Naive thymus-derived CD8-positive, alpha-beta T cell (primary cell): ENCODE measurements around the gene NHLRC4. TPM values are rescaled to one million over a fixed set of nuclear protein-coding genes. Genes with fewer than 3 reads are reported as not detected.

Experiments
- ATAC-seq, 2 donors: fragments of 150-1000 bp; cut with Tn5 transposase in 1 of 2; sonication (Bioruptor Pico), chemical (Tn5 transposase) in 1 of 2; 1 replicate in 1 of 2; 2 replicates in 1 of 2; pipeline ENCODE4 v1.10.0; 2021; ENCODE audit warnings: mild to moderate bottlenecking in 2 of 2, moderate library complexity in 2 of 2
- POLR2A ChIA-PET: fragments of 350-600 bp; sonication (Branson Sonifier 250); formaldehyde crosslinking; loops from one replicate; lab custom pipeline; 2021; ENCODE audit warnings: antibody characterized with exemption; lab: Charles Lee
- DNase-seq, 10 donors: peaks; one replicate each; pipeline versions ENCODE4 v3.0.0 to v3.0.0-alpha.2; 2020 to 2022
- H3K27ac Mint-ChIP-seq, 10 donors: one replicate each; pipeline ENCODE4 v1.8.0; 2020 to 2022; ENCODE audit warnings: mild to moderate bottlenecking in 10 of 10, mixed read lengths in 10 of 10, moderate library complexity in 4 of 10, inconsistent platforms in 1 of 10
- H3K27me3 Mint-ChIP-seq, 5 donors: one replicate each; pipeline ENCODE4 v1.8.0; 2021 to 2022; ENCODE audit warnings: mixed read lengths in 5 of 5
- H3K36me3 Mint-ChIP-seq, 3 donors: one replicate each; pipeline ENCODE4 v1.8.0; 2020 to 2022; ENCODE audit warnings: mixed read lengths in 3 of 3, mild to moderate bottlenecking in 2 of 3, inconsistent platforms in 1 of 3
- H3K4me1 Mint-ChIP-seq, 4 donors: one replicate each; pipeline ENCODE4 v1.8.0; 2021 to 2022; ENCODE audit warnings: mixed read lengths in 4 of 4
- H3K4me3 Mint-ChIP-seq, 10 donors: one replicate each; pipeline ENCODE4 v1.8.0; 2020 to 2022; ENCODE audit warnings: mild to moderate bottlenecking in 10 of 10, mixed read lengths in 10 of 10, moderate library complexity in 6 of 10, inconsistent platforms in 1 of 10
- H3K9me3 Mint-ChIP-seq, 9 donors: one replicate each; pipeline ENCODE4 v1.8.0; 2020 to 2022; ENCODE audit warnings: mixed read lengths in 9 of 9, mild to moderate bottlenecking in 3 of 9, inconsistent platforms in 1 of 9, moderate library complexity in 1 of 9
- polyA plus RNA-seq, 3 donors: library from polyadenylated mRNA; unstranded; fragments of 300-500 nt; fragmentation: Illumina TruSeq; gene quantifications; one replicate each; pipeline ENCODE4 v1.2.3, GENCODE V29; 2021
- total RNA-seq, 8 experiments: library from RNA in 2 of 8; stranded (reverse) in 2 of 8; gene quantifications; one replicate each; pipeline ENCODE4 v1.2.3 and lab custom pipeline; 2021 to 2026

NHLRC4 gene
- total and polyA plus RNA-seq, 5 experiments from 2014 or later = 1.5 to 5.3 (median 3.3) TPM

GRCh38 chr16:559021-559380, 7.8 kb upstream of the NHLRC4 start:
- no peak for ATAC-seq
- H3K36me3 Mint-ChIP-seq = peaks cover 0 to 3% (median 0%) of the 10 kb centered on the region in 3 donors
- peak overlapping the region in 1 of 10 donors; percentile 73 for H3K4me3 Mint-ChIP-seq
- H3K27me3 Mint-ChIP-seq = peaks cover 0 to 9% (median 5%) of the 10 kb centered on the region in 5 donors
- no peaks in the 10 kb centered on the region for H3K9me3 Mint-ChIP-seq
- POLR2A ChIA-PET = interaction anchor here (1.1 kb wide), 1 partner anchor 12 kb away, joined by 4 read pairs; no protein-coding TSS in a partner anchor
- no peak overlapping the region for H3K27ac Mint-ChIP-seq
- no peaks in the 10 kb centered on the region for H3K4me1 Mint-ChIP-seq
- DNase-seq = no peak

DNA sequence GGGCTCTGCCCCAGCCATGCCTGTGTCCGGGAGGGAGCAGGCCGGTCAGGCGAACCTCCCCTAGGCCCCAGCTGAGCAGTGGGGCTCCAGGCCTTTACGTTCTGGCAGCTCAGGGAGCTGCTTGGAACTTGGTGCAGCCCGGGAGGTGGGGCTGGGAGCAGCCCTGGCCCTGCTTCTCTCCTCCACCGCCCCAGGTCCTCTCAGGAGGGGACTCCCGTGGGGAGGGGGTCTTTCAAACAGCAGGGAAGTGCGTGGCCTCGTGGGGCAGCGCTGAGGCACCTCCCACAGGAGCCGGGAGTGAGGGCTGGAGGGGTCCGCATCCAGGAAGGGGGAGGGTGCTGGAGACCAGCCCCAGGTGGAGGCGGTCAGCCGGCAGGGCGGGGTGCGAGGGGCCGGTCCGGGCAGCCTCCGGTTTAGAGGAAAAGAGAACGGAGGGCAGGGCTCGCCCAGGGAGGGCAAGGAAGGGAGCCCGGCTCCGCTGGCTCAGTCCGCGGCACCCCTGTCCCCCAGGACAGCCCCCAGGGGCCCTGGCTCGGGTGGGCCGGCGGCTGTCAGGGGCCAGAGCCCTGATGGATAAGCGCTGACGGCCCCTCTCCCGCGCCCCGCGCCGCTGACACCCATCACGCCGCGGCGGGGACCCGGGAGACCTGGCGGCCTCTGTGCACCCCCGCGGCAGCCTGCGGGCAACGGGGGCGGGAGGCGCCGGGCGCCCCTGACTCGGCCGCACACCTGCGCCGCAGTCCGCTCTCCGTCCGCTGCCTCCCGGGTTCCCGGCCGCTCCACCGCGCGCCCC, 7.2 kb upstream of the NHLRC4 start:
- POLR2A ChIA-PET = interaction anchor here (1.1 kb wide), 1 partner anchor 11 kb away, joined by 4 read pairs; no protein-coding TSS in a partner anchor
- DNase-seq (no peak), ATAC-seq (no peak)
- Mint-ChIP-seq H3K27me3 (peaks cover 0 to 9% (median 5%) of the 10 kb centered on the region in 5 donors), H3K4me3 (peak overlapping the region in 2 of 10 donors; percentile 10 to 73), H3K27ac (no peak overlapping the region), H3K9me3 (no peaks in the 10 kb centered on the region), H3K36me3 (no peaks in the 10 kb centered on the region), H3K4me1 (no peaks in the 10 kb centered on the region)

- no peaks in the 10 kb centered on the region for H3K4me1 Mint-ChIP-seq
- ATAC-seq (peak in 1 of 2 donors; percentile 16), DNase-seq (no peak)
- POLR2A ChIA-PET = no interaction called here
- peaks cover 0 to 9% (median 5%) of the 10 kb centered on the region in 5 donors for H3K27me3 Mint-ChIP-seq
- no peaks in the 10 kb centered on the region for H3K9me3 Mint-ChIP-seq
- no peaks in the 10 kb centered on the region for H3K36me3 Mint-ChIP-seq
- no peak within 1 kb of the TSS for H3K27ac Mint-ChIP-seq
- H3K4me3 Mint-ChIP-seq = peak within 1 kb of the TSS in 2 of 10 donors; percentile 10 to 73
Measured at GRCh38 chr16:560204-560700, 6.6 kb upstream of the NHLRC4 start, which contains the start of gene PRR35. Gene PRR35, plus strand, starts transcription at chr16:560394. Its CDS starts 2,901 bp downstream, at chr16:563295.

DNA sequence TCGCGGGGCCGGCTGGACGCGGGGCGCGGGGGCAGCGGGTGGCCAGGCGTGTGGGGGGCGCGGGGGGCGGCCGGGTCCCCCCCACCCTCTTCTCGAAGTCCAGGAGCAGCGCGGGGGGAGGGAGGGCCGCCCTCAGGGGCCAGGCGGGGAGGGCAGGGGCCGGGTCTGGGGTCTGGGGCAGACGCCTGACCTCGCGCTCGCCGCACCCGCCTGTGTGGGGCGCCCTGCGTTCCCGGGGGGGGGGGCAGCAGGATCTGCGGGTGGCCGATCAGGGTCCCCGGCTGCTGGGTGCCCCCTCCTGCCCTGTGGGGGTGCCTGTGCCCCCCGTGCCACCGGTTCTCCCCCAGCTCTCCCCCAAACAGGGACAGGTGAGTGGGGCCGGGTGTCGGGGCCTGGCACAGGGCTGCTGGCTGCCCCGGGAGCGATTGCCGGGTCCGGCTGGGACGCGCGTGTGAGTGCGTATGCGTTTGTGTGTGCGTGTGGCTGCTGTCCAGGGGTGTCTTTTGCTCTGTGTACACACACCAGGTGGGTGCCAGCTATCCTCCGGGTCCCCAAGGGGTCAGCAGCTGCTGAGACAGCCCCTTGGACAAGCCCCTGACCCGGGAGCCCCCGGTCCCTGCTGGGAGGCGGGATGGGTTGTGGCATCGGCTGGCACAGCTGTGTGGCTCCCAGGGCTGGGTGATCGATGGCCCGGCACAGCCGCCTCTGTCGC, 5.9 kb upstream of the NHLRC4 start:
- H3K9me3 Mint-ChIP-seq = no peaks in the 10 kb centered on the region
- no peaks in the 10 kb centered on the region for H3K36me3 Mint-ChIP-seq
- no peaks in the 10 kb centered on the region for H3K4me1 Mint-ChIP-seq
- no peak overlapping the region for H3K4me3 Mint-ChIP-seq
- no peak overlapping the region for H3K27ac Mint-ChIP-seq
- DNase-seq (no peak), ATAC-seq (no peak)
- peaks cover 0 to 9% (median 5%) of the 10 kb centered on the region in 5 donors for H3K27me3 Mint-ChIP-seq
- POLR2A ChIA-PET = no interaction called here

GRCh38 chr16:561413-561794, 5.4 kb upstream of the NHLRC4 start:
- Mint-ChIP-seq H3K9me3 (no peaks in the 10 kb centered on the region), H3K4me1 (peaks cover 0 to 1% (median under 1%) of the 10 kb centered on the region in 4 donors)
- POLR2A ChIA-PET = no interaction called here

GRCh38 chr16:561957-562938, 4.6 kb upstream of the NHLRC4 start:
- H3K4me1 Mint-ChIP-seq = peaks cover 6 to 10% (median 9%) of the 10 kb centered on the region in 4 donors
- H3K27ac Mint-ChIP-seq = peak overlapping the region in 3 of 10 donors; percentile 17 to 60 (median 58)
- ATAC-seq = no peak
- H3K27me3 Mint-ChIP-seq = peaks cover 0 to 9% (median 5%) of the 10 kb centered on the region in 5 donors
- POLR2A ChIA-PET = no interaction called here
- H3K36me3 Mint-ChIP-seq = no peaks in the 10 kb centered on the region
- peak overlapping the region in 1 of 10 donors; percentile 39 for H3K4me3 Mint-ChIP-seq
- no peak for DNase-seq
- no peaks in the 10 kb centered on the region for H3K9me3 Mint-ChIP-seq

More at GRCh38 chr16:561413-561794, 5.4 kb upstream of the NHLRC4 start:
- no peak for ATAC-seq
- Mint-ChIP-seq H3K36me3 (no peaks in the 10 kb centered on the region), H3K27ac (no peak overlapping the region), H3K4me3 (no peak overlapping the region), H3K27me3 (peaks cover 0 to 9% (median 5%) of the 10 kb centered on the region in 5 donors)
- DNase-seq = no peak

- H3K4me1 Mint-ChIP-seq = peaks cover 6 to 13% (median 10%) of the 10 kb centered on the region in 4 donors
- H3K4me3 Mint-ChIP-seq = no peak overlapping the region
- no peaks in the 10 kb centered on the region for H3K36me3 Mint-ChIP-seq
- H3K27me3 Mint-ChIP-seq = peaks cover 0 to 9% (median 5%) of the 10 kb centered on the region in 5 donors
- DNase-seq (no peak), ATAC-seq (no peak)
- H3K27ac Mint-ChIP-seq = no peak overlapping the region
- POLR2A ChIA-PET = no interaction called here
- no peaks in the 10 kb centered on the region for H3K9me3 Mint-ChIP-seq
Measured at GRCh38 chr16:563072-563644, 3.6 kb upstream of the NHLRC4 start.

DNA sequence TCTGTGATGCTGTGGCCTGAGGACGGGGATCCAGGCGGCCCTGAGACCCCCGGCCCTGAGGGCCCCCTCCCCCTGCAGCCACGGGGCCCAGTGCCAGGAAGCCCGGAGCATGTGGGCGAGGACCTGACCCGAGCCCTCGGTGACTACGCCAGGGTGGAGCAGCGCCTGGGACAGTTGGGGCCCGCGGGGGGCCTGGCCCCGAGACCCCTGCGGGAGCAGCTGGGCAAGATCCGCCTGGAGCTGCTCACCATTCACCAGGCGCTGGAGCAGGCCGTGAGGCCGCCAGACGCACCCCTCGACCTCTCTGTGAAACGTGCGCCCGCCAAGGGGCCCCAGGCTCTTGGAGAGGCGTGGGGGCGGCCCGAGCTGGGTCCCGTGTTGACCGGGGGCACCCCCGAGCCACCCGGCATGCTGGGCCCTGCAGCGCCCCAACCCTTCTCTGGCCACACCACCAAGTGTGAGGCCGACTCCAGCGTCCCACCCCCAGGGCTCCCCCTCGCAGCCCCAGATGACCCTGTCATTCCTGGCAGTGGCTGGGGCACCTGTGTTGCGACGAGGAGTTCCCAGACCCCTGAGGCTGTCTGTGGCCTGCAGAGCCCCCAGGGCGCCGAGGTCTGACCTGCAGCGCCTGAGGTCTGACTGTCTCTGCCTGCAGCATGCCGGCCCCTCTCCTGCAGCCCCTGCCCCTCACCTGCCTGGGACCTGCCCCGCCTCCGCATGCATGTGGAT, 2.0 kb upstream of the NHLRC4 start:
- DNase-seq (no peak), ATAC-seq (no peak)
- no peak overlapping the region for H3K27ac Mint-ChIP-seq
- H3K27me3 Mint-ChIP-seq = peaks cover 0 to 2% (median 0%) of the 10 kb centered on the region in 5 donors
- no peaks in the 10 kb centered on the region for H3K36me3 Mint-ChIP-seq
- peaks cover 7 to 20% (median 18%) of the 10 kb centered on the region in 4 donors for H3K4me1 Mint-ChIP-seq
- H3K9me3 Mint-ChIP-seq = peaks cover 0 to 2% (median 0%) of the 10 kb centered on the region in 9 donors
- H3K4me3 Mint-ChIP-seq = no peak overlapping the region
- POLR2A ChIA-PET = no interaction called here

- H3K4me1 Mint-ChIP-seq = peaks cover 9 to 23% (median 21%) of the 10 kb centered on the region in 4 donors
- H3K36me3 Mint-ChIP-seq = no peaks in the 10 kb centered on the region
- H3K9me3 Mint-ChIP-seq = peaks cover 0 to 2% (median 0%) of the 10 kb centered on the region in 9 donors
- peak overlapping the region in 1 of 10 donors; percentile 66 for H3K27ac Mint-ChIP-seq
- H3K4me3 Mint-ChIP-seq = peak overlapping the region in 1 of 10 donors; percentile 72
- POLR2A ChIA-PET = interaction anchor here (0.5 to 1.6 kb wide), 3 partner anchors 37 to 179 kb away, joined by 3 to 6 read pairs (median 4); partner anchors contain the start of gene METTL26
- DNase-seq (no peak), ATAC-seq (no peak)
- peaks cover 0 to 2% (median 0%) of the 10 kb centered on the region in 5 donors for H3K27me3 Mint-ChIP-seq
Measured at GRCh38 chr16:565419-566330, 1.1 kb upstream of the NHLRC4 start.
